Measurements from ENCODE around the gene ERBB4.

The ERBB4 gene

DNA sequence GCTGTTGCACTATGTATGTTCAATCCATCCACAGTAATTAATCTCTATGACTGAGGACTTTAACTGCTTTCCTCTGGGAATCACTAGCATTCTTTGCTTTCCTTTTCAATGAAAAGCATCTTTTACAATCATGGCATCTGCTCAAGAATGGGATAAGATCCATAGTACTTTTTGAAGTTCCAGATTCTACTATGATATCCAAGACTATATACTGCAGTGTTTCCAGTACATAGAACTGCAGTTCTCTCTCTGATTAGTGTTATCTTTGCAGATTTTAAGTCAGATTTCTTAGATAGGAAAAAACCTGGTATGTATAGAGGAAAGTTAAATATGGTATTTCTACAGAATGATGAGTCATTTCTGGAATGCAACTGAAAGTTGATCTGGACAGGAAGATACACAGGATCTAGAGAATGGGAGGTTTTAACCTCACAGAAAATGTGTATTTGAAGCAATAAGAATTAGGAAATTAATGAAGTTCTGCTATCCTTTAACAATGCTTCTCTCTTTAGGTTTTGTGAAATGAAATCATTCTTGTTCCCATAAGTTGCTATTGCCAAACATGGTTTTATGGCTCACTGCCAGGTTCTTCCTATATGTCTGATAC is 670.7 kb downstream of the ERBB4 start:
- Histone ChIP-seq H3K9me3 (ENCODE audit: control insufficient read depth, insufficient read depth, low read length) (no peaks in the 10 kb centered on the region), H3K27me3 (ENCODE audit: control insufficient read depth, low read length) (no peaks in the 10 kb centered on the region), H3K79me2 (ENCODE audit: control insufficient read depth, low read length) (no peaks in the 10 kb centered on the region), H3K4me2 (ENCODE audit: low read length) (no peak overlapping the region), H3K36me3 (ENCODE audit: control insufficient read depth, low read length) (no peaks in the 10 kb centered on the region), H4K20me1 (ENCODE audit: control insufficient read depth, insufficient read depth, low read depth, low read length) (no peaks in the 10 kb centered on the region), H3F3A (ENCODE audit: control insufficient read depth, insufficient read depth) (no peaks in the 10 kb centered on the region), H3K27ac (ENCODE audit: low read depth, low read length) (no peak overlapping the region), H3K9me2 (replicated peaks; ENCODE audit: control insufficient read depth, low read length) (no peaks in the 10 kb centered on the region), H3K4me3 (ENCODE audit: low read length) (no peak overlapping the region), H3K4me1 (ENCODE audit: control insufficient read depth, low read length) (no peaks in the 10 kb centered on the region)
- TF ChIP-seq EZH2phosphoT487 (IDR thresholded peaks at IDR 0.05; ENCODE audit: borderline replicate concordance, low read length) (no peak), CTCF (IDR thresholded peaks at IDR 0.05; ENCODE audit: low read depth, low read length, poor library complexity, severe bottlenecking) (no peak)

DNA sequence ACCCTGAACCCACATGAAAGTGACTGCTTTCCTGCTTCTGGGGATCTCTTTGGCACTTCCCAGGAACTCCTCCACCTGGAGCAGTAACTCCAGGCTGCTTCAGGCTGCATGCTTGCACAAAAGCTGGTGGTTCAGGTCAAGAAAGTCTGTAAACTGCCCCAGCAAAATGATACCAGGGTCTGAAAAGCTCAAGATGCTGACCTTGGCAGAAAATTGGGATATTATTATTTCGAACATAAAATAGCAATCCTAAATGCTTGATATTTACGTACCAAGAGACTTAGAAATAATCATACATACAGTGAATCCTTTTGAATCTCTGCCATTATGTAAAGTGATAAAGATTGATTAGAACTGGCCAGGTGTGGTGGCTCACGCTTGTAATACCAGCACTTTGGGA is 674.3 kb downstream of the ERBB4 start:
- no peak overlapping the region for H3K4me3 ChIP-seq (ENCODE audit: low read length)
- H3F3A ChIP-seq (ENCODE audit: control insufficient read depth, insufficient read depth), result no peaks in the 10 kb centered on the region
- H3K4me1 ChIP-seq (ENCODE audit: control insufficient read depth, low read length), result no peaks in the 10 kb centered on the region
- TF ChIP-seq CTCF (IDR thresholded peaks at IDR 0.05; ENCODE audit: low read depth, low read length, poor library complexity, severe bottlenecking) (no peak), EZH2phosphoT487 (IDR thresholded peaks at IDR 0.05; ENCODE audit: borderline replicate concordance, low read length) (no peak)
- H3K9me2 ChIP-seq (replicated peaks; ENCODE audit: control insufficient read depth, low read length), result no peaks in the 10 kb centered on the region
- H4K20me1 ChIP-seq (ENCODE audit: control insufficient read depth, insufficient read depth, low read depth, low read length), result no peaks in the 10 kb centered on the region
- H3K4me2 ChIP-seq (ENCODE audit: low read length), result no peak overlapping the region
- no peaks in the 10 kb centered on the region for H3K27me3 ChIP-seq (ENCODE audit: control insufficient read depth, low read length)
- H3K9me3 ChIP-seq (ENCODE audit: control insufficient read depth, insufficient read depth, low read length), result no peaks in the 10 kb centered on the region
- no peaks in the 10 kb centered on the region for H3K36me3 ChIP-seq (ENCODE audit: control insufficient read depth, low read length)
- no peaks in the 10 kb centered on the region for H3K79me2 ChIP-seq (ENCODE audit: control insufficient read depth, low read length)
- H3K27ac ChIP-seq (ENCODE audit: low read depth, low read length), result no peak overlapping the region

- Histone ChIP-seq H3K9me2 (replicated peaks; ENCODE audit: control insufficient read depth, low read length) (no peaks in the 10 kb centered on the region), H3K4me3 (ENCODE audit: low read length) (no peak overlapping the region), H3K27me3 (ENCODE audit: control insufficient read depth, low read length) (no peaks in the 10 kb centered on the region), H3K4me2 (ENCODE audit: low read length) (no peak overlapping the region), H3K27ac (ENCODE audit: low read depth, low read length) (no peak overlapping the region), H3K4me1 (ENCODE audit: control insufficient read depth, low read length) (no peaks in the 10 kb centered on the region), H3K36me3 (ENCODE audit: control insufficient read depth, low read length) (no peaks in the 10 kb centered on the region), H3K9me3 (ENCODE audit: control insufficient read depth, insufficient read depth, low read length) (no peaks in the 10 kb centered on the region), H4K20me1 (ENCODE audit: control insufficient read depth, insufficient read depth, low read depth, low read length) (no peaks in the 10 kb centered on the region), H3K79me2 (ENCODE audit: control insufficient read depth, low read length) (no peaks in the 10 kb centered on the region), H3F3A (ENCODE audit: control insufficient read depth, insufficient read depth) (no peaks in the 10 kb centered on the region)
- no peak for TF ChIP-seq CTCF (IDR thresholded peaks at IDR 0.05; ENCODE audit: low read depth, low read length, poor library complexity, severe bottlenecking)
- TF ChIP-seq EZH2phosphoT487 (IDR thresholded peaks at IDR 0.05; ENCODE audit: borderline replicate concordance, low read length), result no peak
Measured at GRCh38 chr2:211860224-211860623, 678.4 kb downstream of the ERBB4 start.

All from DOHH2 (cell line).